ENCODE results near the gene LAMA5.

The LAMA5 gene

GRCh38 chr20:62308102-62308822 lies 58.9 kb downstream of the LAMA5 start:
- H3K27ac ChIP-seq (ENCODE audit: low read length): no peak overlapping the region

GRCh38 chr20:62307226-62308101 lies 59.6 kb downstream of the LAMA5 start:
- Histone ChIP-seq H3K27ac (ENCODE audit: low read length) (no peak overlapping the region), H3K4me1 (ENCODE audit: control insufficient read depth in 1 of 2, insufficient read depth in 2 of 2, low read length in 2 of 2) (peaks cover 11 to 30% of the 10 kb centered on the region in 2 donors), H3K4me3 (ENCODE audit: low read depth in 1 of 2, low read length in 2 of 2) (no peak overlapping the region), H3K9me3 (ENCODE audit: control insufficient read depth in 1 of 2, low read length in 2 of 2) (no peaks in the 10 kb centered on the region), H3K36me3 (ENCODE audit: control insufficient read depth in 1 of 2, insufficient read depth in 2 of 2, low read length in 2 of 2) (peaks cover 17 to 80% of the 10 kb centered on the region in 2 donors), H3K27me3 (ENCODE audit: low read depth, low read length) (no peaks in the 10 kb centered on the region)

More at GRCh38 chr20:62308102-62308822, 58.9 kb downstream of the LAMA5 start:
- Histone ChIP-seq H3K27me3 (ENCODE audit: low read depth, low read length) (no peaks in the 10 kb centered on the region), H3K9me3 (ENCODE audit: control insufficient read depth in 1 of 2, low read length in 2 of 2) (no peaks in the 10 kb centered on the region), H3K36me3 (ENCODE audit: control insufficient read depth in 1 of 2, insufficient read depth in 2 of 2, low read length in 2 of 2) (peaks cover 17 to 87% of the 10 kb centered on the region in 2 donors), H3K4me1 (ENCODE audit: control insufficient read depth in 1 of 2, insufficient read depth in 2 of 2, low read length in 2 of 2) (peaks cover 11 to 30% of the 10 kb centered on the region in 2 donors), H3K4me3 (ENCODE audit: low read depth in 1 of 2, low read length in 2 of 2) (no peak overlapping the region)

GRCh38 chr20:62306414-62307187 lies 60.5 kb downstream of the LAMA5 start:
- peaks cover 11 to 30% of the 10 kb centered on the region in 2 donors for H3K4me1 ChIP-seq (ENCODE audit: control insufficient read depth in 1 of 2, insufficient read depth in 2 of 2, low read length in 2 of 2)
- no peaks in the 10 kb centered on the region for H3K9me3 ChIP-seq (ENCODE audit: control insufficient read depth in 1 of 2, low read length in 2 of 2)
- H3K36me3 ChIP-seq (ENCODE audit: control insufficient read depth in 1 of 2, insufficient read depth in 2 of 2, low read length in 2 of 2): peaks cover 17 to 76% of the 10 kb centered on the region in 2 donors
- no peaks in the 10 kb centered on the region for H3K27me3 ChIP-seq (ENCODE audit: low read depth, low read length)
- H3K4me3 ChIP-seq (ENCODE audit: low read depth in 1 of 2, low read length in 2 of 2): no peak overlapping the region
- H3K27ac ChIP-seq (ENCODE audit: low read length): no peak overlapping the region

- peaks cover 17 to 69% of the 10 kb centered on the region in 2 donors for H3K36me3 ChIP-seq (ENCODE audit: control insufficient read depth in 1 of 2, insufficient read depth in 2 of 2, low read length in 2 of 2)
- no peaks in the 10 kb centered on the region for H3K27me3 ChIP-seq (ENCODE audit: low read depth, low read length)
- no peak overlapping the region for H3K4me3 ChIP-seq (ENCODE audit: low read depth in 1 of 2, low read length in 2 of 2)
- no peak overlapping the region for H3K27ac ChIP-seq (ENCODE audit: low read length)
- peaks cover 11 to 30% of the 10 kb centered on the region in 2 donors for H3K4me1 ChIP-seq (ENCODE audit: control insufficient read depth in 1 of 2, insufficient read depth in 2 of 2, low read length in 2 of 2)
- H3K9me3 ChIP-seq (ENCODE audit: control insufficient read depth in 1 of 2, low read length in 2 of 2): no peaks in the 10 kb centered on the region
Observed at GRCh38 chr20:62305765-62306413, 61.2 kb downstream of the LAMA5 start.

- H3K27ac ChIP-seq (ENCODE audit: low read length): no peak overlapping the region
- no peaks in the 10 kb centered on the region for H3K27me3 ChIP-seq (ENCODE audit: low read depth, low read length)
- H3K4me3 ChIP-seq (ENCODE audit: low read depth in 1 of 2, low read length in 2 of 2): peak overlapping the region in 1 of 2 donors; percentile 86
- H3K4me1 ChIP-seq (ENCODE audit: control insufficient read depth in 1 of 2, insufficient read depth in 2 of 2, low read length in 2 of 2): peaks cover 11 to 30% of the 10 kb centered on the region in 2 donors
- H3K36me3 ChIP-seq (ENCODE audit: control insufficient read depth in 1 of 2, insufficient read depth in 2 of 2, low read length in 2 of 2): peaks cover 17 to 63% of the 10 kb centered on the region in 2 donors
- H3K9me3 ChIP-seq (ENCODE audit: control insufficient read depth in 1 of 2, low read length in 2 of 2): no peaks in the 10 kb centered on the region
Observed at GRCh38 chr20:62305149-62305764, 61.9 kb downstream of the LAMA5 start.

- Histone ChIP-seq H3K27ac (ENCODE audit: low read length) (no peak overlapping the region), H3K4me3 (ENCODE audit: low read depth in 1 of 2, low read length in 2 of 2) (peak overlapping the region; percentile 83 to 86), H3K27me3 (ENCODE audit: low read depth, low read length) (no peaks in the 10 kb centered on the region), H3K9me3 (ENCODE audit: control insufficient read depth in 1 of 2, low read length in 2 of 2) (no peaks in the 10 kb centered on the region), H3K36me3 (ENCODE audit: control insufficient read depth in 1 of 2, insufficient read depth in 2 of 2, low read length in 2 of 2) (peaks cover 17 to 56% of the 10 kb centered on the region in 2 donors), H3K4me1 (ENCODE audit: control insufficient read depth in 1 of 2, insufficient read depth in 2 of 2, low read length in 2 of 2) (peaks cover 11 to 30% of the 10 kb centered on the region in 2 donors)
Observed at GRCh38 chr20:62304331-62305148, 62.6 kb downstream of the LAMA5 start.

- Histone ChIP-seq H3K4me1 (ENCODE audit: control insufficient read depth in 1 of 2, insufficient read depth in 2 of 2, low read length in 2 of 2) (peaks cover 11 to 30% of the 10 kb centered on the region in 2 donors), H3K9me3 (ENCODE audit: control insufficient read depth in 1 of 2, low read length in 2 of 2) (no peaks in the 10 kb centered on the region), H3K36me3 (ENCODE audit: control insufficient read depth in 1 of 2, insufficient read depth in 2 of 2, low read length in 2 of 2) (peaks cover 13 to 48% of the 10 kb centered on the region in 2 donors), H3K27me3 (ENCODE audit: low read depth, low read length) (no peaks in the 10 kb centered on the region), H3K4me3 (ENCODE audit: low read depth in 1 of 2, low read length in 2 of 2) (peak overlapping the region; percentile 83 to 86), H3K27ac (ENCODE audit: low read length) (peak overlapping the region; percentile 51)
Observed at GRCh38 chr20:62303340-62304226, 63.5 kb downstream of the LAMA5 start.

- Histone ChIP-seq H3K4me1 (ENCODE audit: control insufficient read depth in 1 of 2, insufficient read depth in 2 of 2, low read length in 2 of 2) (peaks cover 11 to 30% of the 10 kb centered on the region in 2 donors), H3K9me3 (ENCODE audit: control insufficient read depth in 1 of 2, low read length in 2 of 2) (no peaks in the 10 kb centered on the region), H3K36me3 (ENCODE audit: control insufficient read depth in 1 of 2, insufficient read depth in 2 of 2, low read length in 2 of 2) (peaks cover 9 to 47% of the 10 kb centered on the region in 2 donors), H3K4me3 (ENCODE audit: low read depth in 1 of 2, low read length in 2 of 2) (peak overlapping the region; percentile 83 to 86), H3K27me3 (ENCODE audit: low read depth, low read length) (no peaks in the 10 kb centered on the region), H3K27ac (ENCODE audit: low read length) (no peak overlapping the region)
Observed at GRCh38 chr20:62303062-62303339, 64.1 kb downstream of the LAMA5 start.

GRCh38 chr20:62302341-62303061 lies 64.6 kb downstream of the LAMA5 start, which contains the start of gene ADRM1:
Gene ADRM1, plus strand, starts transcription at chr20:62302997. Its CDS starts 572 bp downstream, at chr20:62303569.
- H3K9me3 ChIP-seq (ENCODE audit: control insufficient read depth in 1 of 2, low read length in 2 of 2): no peaks in the 10 kb centered on the region
- peak within 1 kb of the TSS; percentile 83 to 86 for H3K4me3 ChIP-seq (ENCODE audit: low read depth in 1 of 2, low read length in 2 of 2)
- H3K27ac ChIP-seq (ENCODE audit: low read length): peak within 1 kb of the TSS; percentile 92
- no peaks in the 10 kb centered on the region for H3K27me3 ChIP-seq (ENCODE audit: low read depth, low read length)
- H3K36me3 ChIP-seq (ENCODE audit: control insufficient read depth in 1 of 2, insufficient read depth in 2 of 2, low read length in 2 of 2): peaks cover 9 to 42% of the 10 kb centered on the region in 2 donors
- peaks cover 11 to 30% of the 10 kb centered on the region in 2 donors for H3K4me1 ChIP-seq (ENCODE audit: control insufficient read depth in 1 of 2, insufficient read depth in 2 of 2, low read length in 2 of 2)

All from muscle layer of duodenum (tissue), 2 donors.